NCI-H2227 treated with DMSO at 0.1 percent for 48 hours (cell line): Measurements from ENCODE around the gene SORL1.
"Not testable (repeated sequence)": the region's sequence is repeated elsewhere in the genome, so short reads cannot be mapped to it uniquely, and the experiment has no call there.

Experiments used
- DNase-seq: peaks from one replicate; lab custom pipeline; 2025; lab: John Stamatoyannopoulos, UW

The SORL1 gene

DNA sequence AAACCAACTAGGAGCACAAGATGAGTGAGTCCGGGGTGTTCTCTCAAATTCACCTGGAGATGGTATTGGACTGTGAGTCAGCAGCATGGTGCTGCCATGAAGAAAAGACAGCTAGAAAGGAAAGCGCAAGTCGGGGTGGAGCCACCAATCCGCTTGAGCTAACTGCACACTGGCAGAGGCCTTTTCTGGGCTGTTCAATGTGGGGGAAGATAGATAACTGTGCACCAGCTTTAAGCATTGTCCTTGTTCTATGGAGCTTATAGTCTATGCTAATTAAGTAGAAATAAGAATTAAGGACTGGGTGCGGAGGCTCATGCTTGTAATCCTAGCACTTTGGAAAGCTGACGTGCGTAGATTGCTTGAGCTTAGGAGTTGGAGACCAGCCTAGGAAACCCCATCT, 22.6 kb downstream of the SORL1 start:
- no peak for DNase-seq

DNA sequence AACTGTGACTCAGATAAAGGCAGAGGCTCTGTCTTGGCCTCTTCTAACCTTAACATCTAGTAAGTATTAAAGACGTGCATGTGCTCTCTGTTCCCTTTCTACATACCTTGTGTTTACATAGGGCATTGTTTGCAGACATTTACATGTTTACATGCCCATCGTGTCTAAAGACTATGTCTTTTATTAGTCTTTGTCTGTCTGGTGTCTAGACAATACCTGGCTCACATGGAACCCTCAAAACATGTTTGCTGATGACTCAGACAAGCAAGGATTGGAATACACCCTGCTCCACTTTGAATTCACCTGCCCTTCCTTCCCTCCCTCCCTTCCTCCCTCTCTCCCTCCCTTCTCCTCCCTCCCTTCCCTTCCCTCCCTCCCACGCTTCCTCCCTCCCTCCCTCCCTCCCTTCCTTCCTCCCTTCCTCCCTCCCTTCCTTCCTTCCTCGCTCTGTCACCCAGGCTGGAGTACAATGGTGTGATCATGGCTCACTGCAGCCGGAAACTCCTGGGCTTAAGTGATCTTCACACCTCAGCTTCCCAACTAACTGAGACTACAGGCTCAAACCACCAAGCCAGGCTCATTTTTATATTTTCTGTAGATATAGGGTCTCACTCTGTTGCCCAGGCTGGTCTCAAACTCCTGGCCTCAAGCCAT, 24.4 kb downstream of the SORL1 start:
- DNase-seq: no peak

DNA sequence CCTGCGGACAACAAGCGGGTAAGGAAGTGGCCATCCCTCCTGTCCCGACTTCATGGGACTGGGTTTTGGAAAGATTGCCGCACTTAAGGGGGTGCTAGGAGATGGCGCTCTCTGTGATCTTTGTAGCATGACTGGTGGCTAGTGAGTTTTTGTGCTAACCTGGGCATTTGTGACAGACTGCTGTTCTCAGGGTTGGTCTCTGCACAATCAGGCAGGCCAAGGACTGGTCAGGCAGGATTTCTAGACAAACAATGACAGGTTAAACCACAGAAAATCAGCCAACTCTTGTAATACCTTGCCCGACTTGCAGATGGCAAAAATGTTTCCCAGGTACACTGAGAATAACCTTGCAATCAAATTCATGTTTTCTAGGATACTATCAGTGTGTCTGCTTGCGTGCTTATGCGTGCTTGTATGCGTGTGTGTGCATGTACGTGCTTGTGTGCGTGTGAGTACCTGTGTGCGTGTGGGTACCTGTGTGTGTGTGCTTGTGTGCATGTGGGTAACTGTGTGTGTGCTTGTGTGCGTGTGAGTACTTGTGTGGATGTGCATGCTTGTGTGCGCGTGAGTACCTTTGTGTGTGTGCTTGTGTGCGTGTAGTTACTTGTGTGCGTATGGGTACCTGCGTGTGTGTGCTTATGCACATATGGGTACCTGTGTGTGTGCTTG, 26.2 kb downstream of the SORL1 start:
- DNase-seq: no peak

DNA sequence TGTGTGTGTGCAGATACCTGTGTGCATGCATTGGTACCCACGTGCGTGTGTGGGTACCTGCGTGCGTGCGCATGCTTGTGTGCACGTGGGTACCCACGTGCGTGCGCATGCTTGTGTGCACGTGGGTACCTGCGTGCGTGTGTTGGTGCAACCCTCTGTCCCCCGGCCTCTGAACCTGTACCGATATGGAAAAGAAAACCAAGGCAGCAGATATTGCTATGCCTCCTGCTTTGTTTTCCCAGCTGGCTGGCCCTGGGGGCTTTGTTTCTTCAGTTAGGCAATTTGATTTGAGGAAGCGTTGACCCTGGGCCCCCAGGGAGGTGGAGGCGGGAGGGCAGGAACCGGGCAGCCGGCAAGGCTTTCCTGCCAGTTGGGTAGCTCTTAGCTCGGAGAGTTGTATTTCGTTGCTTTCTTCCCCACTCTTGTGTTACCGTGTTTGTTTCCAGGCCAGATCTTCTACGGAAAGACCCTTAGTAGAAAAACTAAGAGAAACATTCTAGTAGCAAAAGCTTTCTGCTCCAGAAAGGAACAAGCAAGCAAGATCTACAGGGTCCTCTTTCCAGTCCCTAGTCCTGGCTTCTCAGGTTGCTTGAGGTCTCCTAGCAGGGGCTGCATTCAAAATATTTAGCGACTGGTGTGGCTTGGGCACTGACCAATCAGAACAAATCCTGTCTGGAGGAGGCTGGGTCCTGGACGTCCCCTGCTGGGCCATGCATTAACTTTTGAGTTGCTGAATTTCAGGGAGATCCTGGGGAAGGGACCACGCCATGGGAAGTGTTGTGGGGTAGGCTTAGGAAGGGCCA, 27.0 kb downstream of the SORL1 start:
- DNase-seq: no peak

DNA sequence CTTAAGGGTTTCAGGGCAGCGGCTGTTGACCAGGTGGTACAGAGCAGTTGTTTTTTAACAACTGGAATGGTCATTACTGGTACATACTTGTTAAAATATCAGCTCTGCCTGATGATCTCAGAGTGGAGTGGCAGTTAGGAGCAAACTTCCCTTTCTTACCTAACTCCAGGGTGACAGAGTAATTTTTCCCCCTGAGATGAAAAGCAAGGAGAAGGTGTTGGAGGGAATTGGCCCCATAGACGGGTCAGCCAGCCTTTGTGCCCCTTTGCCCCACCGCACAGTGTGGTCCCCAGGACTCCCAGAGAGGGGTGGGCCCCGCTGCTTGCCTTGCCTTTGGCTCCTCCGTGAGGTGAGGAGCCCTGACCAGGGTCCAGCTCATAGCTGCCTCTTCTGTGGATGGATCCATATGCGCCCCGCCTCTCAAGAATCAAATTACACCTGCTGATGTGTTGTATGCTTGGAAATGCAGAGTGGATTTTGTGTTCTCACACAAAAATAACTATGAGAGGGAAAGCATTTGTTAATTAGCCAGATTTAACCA, 27.7 kb downstream of the SORL1 start:
- no peak for DNase-seq

DNA sequence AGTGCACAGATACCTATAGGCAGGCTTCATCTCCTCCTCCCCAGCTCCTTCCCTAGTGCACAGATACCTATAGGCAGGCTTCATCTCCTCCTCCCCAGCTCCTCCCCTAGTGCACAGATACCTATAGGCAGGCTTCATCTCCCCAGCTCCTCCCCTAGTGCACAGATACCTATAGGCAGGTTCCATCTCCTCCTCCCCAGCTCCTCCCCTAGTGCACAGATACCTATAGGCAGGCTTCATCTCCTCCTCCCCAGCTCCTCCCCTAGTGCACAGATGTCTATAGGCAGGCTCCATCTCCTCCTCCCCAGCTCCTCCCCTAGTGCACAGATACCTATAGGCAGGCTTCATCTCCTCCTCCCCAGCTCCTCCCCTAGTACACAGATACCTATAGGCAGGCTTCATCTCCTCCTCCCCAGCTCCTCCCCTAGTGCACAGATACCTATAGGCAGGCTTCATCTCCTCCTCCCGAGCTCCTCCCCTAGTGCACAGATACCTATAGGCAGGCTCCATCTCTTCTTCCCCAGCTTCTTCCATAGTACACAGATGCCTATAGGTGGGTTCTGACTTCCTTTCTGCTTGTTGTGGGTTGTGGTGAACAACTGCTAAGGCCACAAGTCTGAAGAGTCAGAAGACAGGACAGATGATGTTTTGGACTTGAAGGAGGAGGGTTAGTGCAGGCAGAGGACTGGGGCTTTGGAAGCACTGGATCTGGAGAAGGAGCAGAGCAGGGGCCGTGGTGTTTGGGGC, 29.5 kb downstream of the SORL1 start:
- not testable (repeated sequence) for DNase-seq

DNA sequence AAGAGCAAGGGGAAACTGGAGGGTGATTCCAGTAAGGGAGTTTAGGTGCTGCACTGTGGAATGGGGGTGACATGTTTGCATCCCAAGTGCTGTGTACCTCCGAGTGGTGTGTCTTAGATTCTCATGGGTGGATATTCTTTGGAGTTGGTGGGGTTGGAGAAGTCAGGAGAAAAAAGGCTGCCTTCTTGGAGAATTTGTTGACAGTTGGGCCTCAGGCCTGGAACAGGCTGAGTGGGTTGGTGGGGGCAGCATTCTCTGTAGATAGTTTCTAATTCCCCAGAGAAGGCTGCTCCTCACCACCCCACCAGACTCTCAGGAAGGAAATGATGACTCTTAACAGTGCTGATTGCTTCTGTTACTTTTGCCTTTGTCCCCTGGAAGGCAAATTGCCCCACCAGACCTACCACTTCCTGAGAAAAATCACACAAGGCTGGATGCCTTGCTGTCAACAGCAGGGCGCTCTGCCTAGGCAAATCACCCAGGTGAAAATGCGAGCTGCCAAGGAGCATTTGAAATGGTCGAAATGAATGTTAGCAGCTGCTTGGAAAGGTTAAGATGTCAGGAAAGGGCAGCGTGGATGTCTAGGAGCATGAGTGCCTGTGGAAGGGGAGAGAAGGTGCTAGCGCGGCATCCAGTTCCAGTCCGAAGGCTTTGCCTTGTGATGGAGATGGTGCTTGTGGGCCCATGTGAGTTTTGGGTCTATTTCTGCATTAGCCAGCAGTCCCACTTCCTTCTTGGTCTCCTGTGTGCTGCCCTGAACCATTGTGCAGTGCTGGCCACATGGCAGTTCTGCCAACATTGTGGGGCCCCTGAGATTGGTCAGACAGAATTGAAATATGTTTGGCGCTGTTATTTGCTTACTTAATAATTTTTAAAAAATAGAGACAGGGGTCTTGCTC, 30.4 kb downstream of the SORL1 start:
- no peak for DNase-seq

DNA sequence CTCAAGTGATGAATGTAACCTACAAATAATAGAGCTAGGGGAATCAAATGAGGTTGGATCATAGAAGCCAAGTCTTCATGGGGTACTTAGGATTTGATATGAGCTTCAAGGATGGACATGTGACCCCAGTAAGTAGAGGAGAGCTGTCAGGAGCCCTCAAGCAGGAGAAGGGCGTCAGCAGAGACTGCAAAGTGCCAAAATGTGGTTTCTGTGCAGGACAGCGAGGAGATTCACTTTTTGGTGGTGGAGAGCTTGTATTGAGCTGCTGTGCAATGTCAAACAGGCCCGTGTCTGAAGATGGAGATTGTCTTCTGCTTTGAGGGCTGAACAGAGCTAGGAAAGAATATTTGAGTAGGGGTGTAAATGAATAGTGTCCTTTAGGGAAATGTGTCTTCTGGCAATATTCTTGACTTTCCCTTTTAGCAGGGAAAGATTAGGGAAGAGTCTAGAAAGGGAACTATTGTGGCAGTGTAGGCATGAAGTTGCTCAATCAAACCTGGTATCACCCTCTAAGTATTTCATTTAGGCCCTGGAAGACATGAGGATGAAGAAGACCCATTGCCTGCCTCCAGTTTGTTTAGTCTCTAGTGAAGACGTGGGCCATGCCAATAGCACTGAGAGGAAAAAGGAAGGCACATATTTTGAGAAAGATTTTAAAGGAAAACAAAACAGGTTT, 31.8 kb downstream of the SORL1 start:
- no peak for DNase-seq

DNA sequence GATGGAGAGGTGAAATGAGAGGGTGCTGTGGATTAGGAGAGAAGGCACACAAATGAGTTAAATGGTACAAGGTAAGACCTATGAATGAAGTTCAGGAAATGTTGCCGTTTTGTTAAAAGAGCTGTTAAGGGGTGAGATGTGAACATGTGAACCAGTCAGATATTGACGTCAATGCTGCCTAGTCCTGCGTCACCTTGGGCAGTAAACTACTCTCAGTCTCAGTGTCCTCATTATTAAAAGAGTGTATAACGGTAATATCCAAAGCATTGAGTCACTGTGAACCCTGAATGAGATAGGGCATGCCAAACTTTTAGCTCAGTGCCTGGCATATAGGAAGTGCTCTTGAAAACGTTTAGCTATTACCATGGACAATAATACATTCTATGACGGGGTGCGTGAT, 33.1 kb downstream of the SORL1 start:
- DNase-seq: no peak

DNA sequence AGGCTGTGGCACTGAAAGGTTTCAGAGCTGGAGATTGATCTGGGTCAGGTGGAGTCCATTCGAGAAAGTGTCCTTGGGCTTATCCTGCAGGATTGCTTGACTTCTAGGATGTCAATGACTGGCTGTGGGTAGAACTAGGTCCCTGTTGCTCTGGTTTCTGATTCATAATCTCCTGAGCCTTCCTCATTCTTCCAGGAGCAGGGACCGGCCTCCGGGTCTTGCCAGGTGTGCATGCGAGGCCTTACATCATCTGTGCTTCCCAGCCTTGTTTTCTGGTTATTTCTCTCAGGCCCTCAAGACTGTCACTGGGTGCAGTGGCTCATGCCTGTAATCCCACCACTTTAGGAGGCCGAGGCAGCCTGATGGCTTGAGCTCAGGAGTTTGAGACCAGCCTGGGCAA, 33.9 kb downstream of the SORL1 start:
- DNase-seq: no peak

DNA sequence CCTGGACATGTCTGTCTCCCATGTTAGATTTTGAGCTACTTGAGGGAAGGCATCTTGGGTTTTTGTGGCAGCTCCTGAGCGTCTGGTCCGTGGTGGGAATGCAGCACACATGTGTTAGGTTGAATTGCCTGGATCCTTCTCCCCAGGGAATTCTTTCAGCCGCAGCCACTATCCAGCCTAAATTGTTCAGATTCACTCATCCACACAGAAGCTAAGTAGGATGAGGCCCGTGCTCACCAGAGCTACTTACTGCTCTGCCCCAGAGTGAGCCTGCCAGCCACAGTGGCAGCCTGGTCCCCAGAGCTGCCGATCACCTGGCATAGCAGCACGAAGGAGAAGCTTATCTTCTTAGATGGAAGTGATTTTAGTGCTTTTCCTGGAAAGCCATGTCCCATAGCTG, 35.1 kb downstream of the SORL1 start:
- DNase-seq: no peak

DNA sequence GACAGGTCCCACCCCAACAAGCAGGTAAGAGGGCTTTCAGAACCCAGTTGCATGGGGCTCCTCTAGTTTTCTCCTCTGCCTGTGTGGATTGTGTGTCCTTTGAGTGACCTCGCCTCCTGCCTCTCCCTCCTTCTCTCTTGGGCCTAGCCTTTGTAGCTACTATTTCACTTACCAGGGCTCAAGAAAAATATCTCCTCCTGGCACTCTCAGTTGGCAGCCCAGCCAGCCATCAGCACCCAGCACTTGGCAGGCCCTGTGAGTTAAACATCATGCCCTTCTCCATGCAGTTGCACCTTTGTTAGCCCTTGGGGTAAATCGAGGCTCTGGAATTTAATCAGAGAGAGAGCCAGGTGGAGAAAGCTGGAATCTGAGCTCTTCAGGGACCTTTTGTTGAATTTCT, 36.1 kb downstream of the SORL1 start:
- no peak for DNase-seq

DNA sequence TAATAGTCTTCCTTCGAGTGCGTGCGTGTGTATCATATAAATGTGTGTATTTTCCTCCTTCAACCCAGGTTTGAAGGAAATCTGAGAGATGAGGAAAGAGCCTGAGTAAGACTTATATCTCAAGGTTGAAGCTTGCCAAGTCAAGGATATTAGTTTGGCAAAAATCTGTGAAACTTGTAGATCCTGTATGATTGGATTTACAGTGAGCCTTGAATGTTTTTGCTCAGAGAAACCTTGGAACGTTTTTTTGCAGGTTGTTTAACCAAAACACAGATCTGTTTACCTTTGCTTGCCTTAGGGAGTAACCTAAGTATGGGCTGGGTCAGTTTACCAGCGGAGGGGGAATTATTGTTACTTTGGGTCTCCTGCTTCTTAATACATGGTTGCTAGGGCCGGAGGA, 36.5 kb downstream of the SORL1 start:
- no peak for DNase-seq

DNA sequence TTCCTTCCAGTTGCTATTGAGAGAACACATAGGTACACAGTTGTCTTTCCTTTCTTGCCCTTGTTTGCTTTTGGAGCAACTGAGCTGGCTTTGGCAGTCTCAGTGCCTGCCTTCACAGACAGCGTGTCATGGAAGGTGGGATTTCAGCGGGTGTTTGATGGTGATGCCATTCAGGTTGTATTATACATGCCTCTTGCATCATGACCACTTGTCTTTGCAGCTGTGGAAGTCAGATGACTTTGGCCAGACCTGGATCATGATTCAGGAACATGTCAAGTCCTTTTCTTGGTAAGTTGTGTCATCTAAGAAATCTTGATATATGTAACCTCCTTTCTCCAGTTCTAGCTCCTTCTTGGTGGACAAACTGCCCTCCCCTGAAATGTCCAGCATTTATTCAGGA, 37.7 kb downstream of the SORL1 start:
- DNase-seq: no peak

DNA sequence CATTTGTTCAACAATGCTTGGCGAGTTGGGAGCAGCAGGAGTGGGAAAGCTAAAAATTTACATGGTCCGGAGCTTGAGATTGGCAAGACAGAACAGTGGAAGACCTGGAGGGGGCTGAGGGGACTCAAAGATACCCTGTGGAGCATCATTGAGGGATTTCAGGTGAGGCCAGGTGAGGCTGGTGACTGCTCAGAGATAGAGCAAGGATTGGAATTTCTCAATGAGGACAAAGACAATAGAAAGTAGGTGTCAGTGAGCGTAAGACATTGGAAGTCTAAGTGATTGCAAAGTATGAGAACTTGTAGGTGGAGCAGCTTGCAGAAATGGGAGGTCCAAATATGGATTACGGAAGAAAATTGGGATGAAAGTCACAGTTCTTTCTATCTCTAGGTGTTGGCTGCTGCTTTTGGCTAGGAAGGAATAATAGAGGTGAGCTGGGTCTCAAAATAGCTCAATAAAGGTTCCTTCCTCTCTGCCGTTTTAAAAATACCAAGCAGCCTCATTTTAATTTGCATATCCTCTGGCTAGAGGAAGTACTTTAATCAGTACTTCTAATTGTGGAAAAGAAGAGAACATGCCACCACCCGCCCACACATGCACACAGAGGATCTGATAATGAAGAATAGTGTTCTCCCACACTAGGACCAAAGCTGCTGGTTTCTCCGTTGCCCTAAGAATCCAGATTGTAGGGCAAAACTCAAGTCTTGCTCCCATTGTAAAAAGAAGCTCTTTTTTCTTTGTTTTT, 42.4 kb downstream of the SORL1 start:
- DNase-seq: no peak

DNA sequence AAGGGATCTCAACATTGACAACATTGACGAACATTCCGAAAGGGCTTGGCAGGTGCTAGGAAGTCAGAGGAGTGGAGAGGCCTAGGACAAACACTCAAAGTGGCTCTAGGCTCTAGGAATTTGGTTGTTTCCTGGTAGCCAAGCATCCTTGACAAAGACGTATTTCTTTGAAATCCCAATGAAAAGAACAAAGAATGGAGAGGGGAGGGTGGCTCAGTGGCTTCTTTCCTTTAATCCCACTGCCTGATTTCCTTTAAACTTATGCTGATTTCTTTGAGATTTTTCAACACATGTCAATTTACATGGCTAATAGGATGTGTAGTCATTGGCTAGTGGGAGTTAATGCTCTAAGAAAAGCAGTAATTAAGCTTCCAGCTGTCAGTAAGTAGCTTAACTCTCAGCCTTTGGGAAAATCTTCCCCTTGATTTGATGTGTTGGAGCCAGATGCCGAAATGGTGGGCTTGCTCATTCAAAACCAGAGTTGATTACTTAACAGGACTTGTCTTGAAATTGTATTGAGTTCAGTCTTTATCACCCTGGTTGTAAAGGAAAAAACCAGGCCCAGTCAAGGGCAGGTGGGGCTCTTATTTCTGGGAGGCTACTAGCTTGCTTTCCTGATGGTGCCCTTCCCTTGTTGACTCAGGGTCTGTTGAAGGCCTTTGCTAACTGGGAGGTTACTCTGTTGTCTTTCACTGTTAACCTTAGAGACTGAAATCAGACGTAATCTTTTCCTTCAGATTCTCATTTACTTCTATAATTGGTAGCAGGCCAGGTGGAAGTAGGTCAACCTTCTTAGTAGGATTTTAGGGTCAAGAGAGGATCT, 45.3 kb downstream of the SORL1 start:
- DNase-seq: no peak

DNA sequence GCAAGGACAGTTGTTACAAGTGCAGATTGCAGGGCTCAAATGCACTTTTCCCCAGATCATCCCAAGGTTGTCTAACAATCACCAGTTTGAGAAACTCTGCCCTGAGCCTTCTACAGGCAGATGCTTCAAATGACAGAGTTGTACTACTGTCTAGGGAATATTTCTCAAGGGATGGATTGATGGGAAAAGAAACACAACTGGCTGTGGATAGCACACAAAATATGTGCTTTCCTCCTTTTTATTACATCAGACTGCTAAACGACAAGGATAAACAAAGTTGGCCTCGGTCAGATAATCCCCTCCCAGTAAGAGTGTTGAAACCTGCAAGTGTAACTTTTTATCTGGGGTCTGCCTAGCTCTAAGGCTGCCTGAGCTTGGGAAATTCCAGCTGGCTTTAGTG, 47.3 kb downstream of the SORL1 start:
- DNase-seq: no peak

DNA sequence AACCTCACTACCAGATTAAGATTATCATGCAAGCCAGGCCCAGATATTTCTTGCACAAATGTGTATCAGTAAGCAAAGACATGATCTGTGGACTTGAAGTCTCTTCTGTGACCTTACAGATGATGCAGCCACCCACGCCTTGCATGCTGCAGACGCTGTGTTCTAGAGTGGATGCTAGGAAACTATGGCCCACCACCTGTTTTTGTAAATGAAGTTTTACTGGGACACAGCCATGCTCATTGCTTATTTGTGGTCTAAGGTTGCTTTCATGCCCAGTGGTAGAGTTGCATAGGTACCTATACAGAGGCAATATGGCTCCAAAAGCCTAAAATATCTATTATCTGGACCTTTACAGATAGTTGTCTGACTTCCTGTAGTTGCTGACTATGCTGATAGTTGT, 48.2 kb downstream of the SORL1 start:
- DNase-seq: no peak

DNA sequence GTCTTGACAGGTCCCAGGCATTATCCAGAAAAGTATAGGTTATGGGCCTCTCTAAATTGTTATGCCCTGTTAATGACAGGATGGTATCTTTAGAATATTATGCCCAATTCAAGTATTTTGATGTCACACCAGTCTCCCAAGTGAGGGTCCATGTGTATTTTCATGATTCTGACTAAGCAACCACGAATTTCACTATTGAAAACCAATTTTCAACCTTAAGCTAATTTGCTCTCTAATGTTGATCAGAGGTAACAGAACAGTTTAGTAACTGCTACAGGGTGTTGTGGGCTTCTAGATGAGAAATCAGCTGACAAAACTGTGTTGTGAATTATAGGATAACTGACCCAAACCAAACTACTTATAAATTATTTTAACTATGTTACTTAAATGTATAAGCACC, 48.6 kb downstream of the SORL1 start:
- DNase-seq: no peak
